ENCODE data around the gene ITPR1.
"Not testable (repeated sequence)": the region's sequence is repeated elsewhere in the genome, so short reads cannot be mapped to it uniquely, and the experiment has no call there.

ITPR1 gene

DNA sequence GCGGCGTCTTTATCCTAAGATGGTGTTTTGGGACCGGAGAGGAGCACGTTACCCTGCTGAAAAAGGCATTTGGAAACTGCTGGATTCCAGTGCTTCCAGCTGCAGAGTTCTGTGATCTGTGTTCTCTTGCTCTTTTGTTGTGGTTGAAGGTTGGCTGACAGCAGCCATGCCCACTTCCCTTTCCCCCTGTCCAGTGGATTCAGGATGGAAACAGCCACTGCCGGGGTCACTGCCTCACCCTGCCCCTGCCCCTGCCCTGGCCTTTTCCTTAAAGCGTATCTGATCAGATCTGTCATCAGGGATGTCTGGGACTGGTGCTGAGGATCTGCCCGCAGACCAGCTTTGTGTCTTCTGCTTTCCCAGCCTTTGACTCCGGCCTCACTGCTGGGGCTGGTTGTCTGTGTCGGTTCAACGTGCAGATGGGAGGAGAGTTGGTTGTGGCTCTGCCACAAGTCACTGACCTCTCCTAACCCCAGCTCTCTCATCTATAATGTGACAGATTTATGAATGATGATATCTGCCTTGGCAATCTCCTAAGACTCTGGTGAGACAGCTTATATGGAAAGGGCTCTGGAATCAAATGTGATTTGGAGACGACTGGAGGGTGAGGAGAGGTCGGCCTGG lies 266.7 kb downstream of the ITPR1 start:
- in situ Hi-C loops (cut with HindIII; ENCODE audit: low sequenced_read_pairs), result no loop called here
- TF ChIP-seq CTCF (IDR thresholded peaks at IDR 0.05; ENCODE audit: low read depth, low read length, missing control alignments), result no peak
- H3K4me3 ChIP-seq (ENCODE audit: low read depth, low read length), result no peak overlapping the region
- no peak for DNase-seq (ENCODE audit: low read depth)

DNA sequence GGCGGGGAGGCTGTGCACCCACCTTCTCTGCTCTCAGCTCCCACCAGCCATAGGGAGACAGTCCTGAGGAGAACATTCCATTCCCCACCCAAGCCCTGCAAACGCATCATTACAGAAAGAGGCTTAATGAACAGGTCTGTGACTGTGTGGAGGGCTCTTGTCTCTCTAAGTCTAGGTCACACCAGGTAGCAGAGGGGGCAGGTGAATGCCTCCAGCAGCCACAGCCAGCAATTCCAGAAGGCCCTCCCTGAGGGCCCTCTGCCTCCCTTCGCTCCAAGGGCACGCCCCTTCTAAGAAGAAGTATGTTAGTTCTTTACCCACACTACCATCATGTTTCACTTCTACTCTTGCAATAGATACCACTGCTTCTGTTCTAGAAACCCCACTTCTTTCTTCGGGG lies 268.6 kb downstream of the ITPR1 start:
- no peak for DNase-seq (ENCODE audit: low read depth)
- H3K4me3 ChIP-seq (ENCODE audit: low read depth, low read length), result no peak overlapping the region
- no peak for TF ChIP-seq CTCF (IDR thresholded peaks at IDR 0.05; ENCODE audit: low read depth, low read length, missing control alignments)
- in situ Hi-C loops (cut with HindIII; ENCODE audit: low sequenced_read_pairs), result no loop called here

- in situ Hi-C loops (cut with HindIII; ENCODE audit: low sequenced_read_pairs); DNase-seq (ENCODE audit: low read depth); H3K4me3 ChIP-seq (ENCODE audit: low read depth, low read length): not testable (repeated sequence)
Measured at GRCh38 chr3:4762481-4763230, 269.5 kb downstream of the ITPR1 start.

- in situ Hi-C loops (cut with HindIII; ENCODE audit: low sequenced_read_pairs), result no loop called here
Measured at GRCh38 chr3:4763604-4764247, 270.6 kb downstream of the ITPR1 start.

DNA sequence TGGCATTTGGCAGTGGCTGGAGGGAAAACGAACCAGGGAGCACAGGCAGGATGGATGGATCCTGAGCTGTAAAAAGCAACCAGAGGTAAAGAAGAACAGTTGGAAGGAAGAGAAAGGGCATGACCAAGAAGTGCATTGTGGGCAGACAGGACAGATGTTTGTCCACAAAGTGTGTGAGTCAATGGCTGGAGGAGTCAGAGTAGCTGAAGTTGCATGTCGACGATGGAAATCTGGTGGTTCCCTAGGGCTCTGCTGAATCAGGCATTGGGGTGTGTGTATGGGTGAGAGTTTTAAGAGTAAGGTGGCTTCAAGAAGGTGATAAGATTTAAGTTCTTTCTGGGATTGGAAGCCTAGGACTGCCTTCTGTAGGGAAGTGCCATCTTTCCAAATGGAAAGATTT lies 272.1 kb downstream of the ITPR1 start:
- H3K4me3 ChIP-seq (ENCODE audit: low read depth, low read length), result no peak overlapping the region
- DNase-seq (ENCODE audit: low read depth), result no peak
- in situ Hi-C loops (cut with HindIII; ENCODE audit: low sequenced_read_pairs), result no loop called here
- no peak for TF ChIP-seq CTCF (IDR thresholded peaks at IDR 0.05; ENCODE audit: low read depth, low read length, missing control alignments)

More at GRCh38 chr3:4763604-4764247, 270.6 kb downstream of the ITPR1 start:
- TF ChIP-seq CTCF (IDR thresholded peaks at IDR 0.05; ENCODE audit: low read depth, low read length, missing control alignments), result no peak
- H3K4me3 ChIP-seq (ENCODE audit: low read depth, low read length), result no peak overlapping the region
- DNase-seq (ENCODE audit: low read depth), result no peak

GRCh38 chr3:4766263-4766662 lies 273.1 kb downstream of the ITPR1 start:
- no peak for TF ChIP-seq CTCF (IDR thresholded peaks at IDR 0.05; ENCODE audit: low read depth, low read length, missing control alignments)
- no peak for DNase-seq (ENCODE audit: low read depth)
- no peak overlapping the region for H3K4me3 ChIP-seq (ENCODE audit: low read depth, low read length)
- in situ Hi-C loops (cut with HindIII; ENCODE audit: low sequenced_read_pairs), result no loop called here

Data from astrocyte of the cerebellum (primary cell).